Measurements from ENCODE around the gene SNX4.

Gene SNX4

GRCh38 chr3:125470671-125471070 is 49.3 kb downstream of the SNX4 start:
- peaks cover 9% of the 10 kb centered on the region for H3K79me1 ChIP-seq (replicated peaks; ENCODE audit: low read length, poor library complexity, severe bottlenecking)
- H4K91ac ChIP-seq (ENCODE audit: low read length): no peak overlapping the region
- WGBS: 29% methylated on average over 1 of the region's 1 CpG
- H4K8ac ChIP-seq (ENCODE audit: low read length): no peak overlapping the region
- no peak overlapping the region for H3K4ac ChIP-seq (ENCODE audit: low read depth in 1 of 2, low read length in 2 of 2)
- no peak overlapping the region for H2BK120ac ChIP-seq (ENCODE audit: low read depth, low read length)
- no peak overlapping the region for H3K23ac ChIP-seq (ENCODE audit: low read length in 2 of 2)
- no peak overlapping the region for H2BK5ac ChIP-seq (ENCODE audit: low read depth, low read length, poor library complexity, severe bottlenecking)
- no peak overlapping the region for H3K18ac ChIP-seq (ENCODE audit: low read depth in 1 of 2, low read length in 2 of 2)
- no peak overlapping the region for H2BK12ac ChIP-seq (ENCODE audit: low read length in 2 of 2)
- no peak overlapping the region for H3K4me2 ChIP-seq (ENCODE audit: low read length, poor library complexity, severe bottlenecking)
- peak; percentile 57 for DNase-seq
- H3K4me3 ChIP-seq (ENCODE audit: insufficient read depth in 1 of 2, low read depth in 1 of 2, low read length in 2 of 2): no peak overlapping the region
- peaks cover 22 to 90% of the 10 kb centered on the region in 2 experiments for H3K36me3 ChIP-seq (ENCODE audit: control insufficient read depth in 1 of 2, insufficient read depth in 2 of 2, low read depth in 1 of 2, low read length in 2 of 2)
- H3K9me3 ChIP-seq (ENCODE audit: control insufficient read depth, low read length): no peaks in the 10 kb centered on the region
- no peak overlapping the region for H2AFZ ChIP-seq (ENCODE audit: low read depth, low read length)
- H3K4me1 ChIP-seq (ENCODE audit: control insufficient read depth, insufficient read depth, low read depth, low read length): no peaks in the 10 kb centered on the region
- no peak overlapping the region for H2AK5ac ChIP-seq (ENCODE audit: low read length, severe bottlenecking)
- H2BK15ac ChIP-seq (ENCODE audit: low read depth, poor library complexity, severe bottlenecking): no peak overlapping the region
- no peak overlapping the region for H3K27ac ChIP-seq (ENCODE audit: low read length, poor library complexity, severe bottlenecking)
- no peak overlapping the region for H3K14ac ChIP-seq (ENCODE audit: low read length in 2 of 2)
- no peak overlapping the region for H3K9ac ChIP-seq (ENCODE audit: low read length)
- H3K27me3 ChIP-seq (ENCODE audit: control insufficient read depth in 1 of 2, insufficient read depth in 1 of 2, low read length in 2 of 2): no peaks in the 10 kb centered on the region

GRCh38 chr3:125462722-125463299 is 57.2 kb downstream of the SNX4 start:
- Histone ChIP-seq H3K4ac (ENCODE audit: low read depth in 1 of 2, low read length in 2 of 2) (no peak overlapping the region), H3K27ac (ENCODE audit: low read length, poor library complexity, severe bottlenecking) (no peak overlapping the region), H2BK12ac (ENCODE audit: low read length in 2 of 2) (no peak overlapping the region), H3K14ac (ENCODE audit: low read length in 2 of 2) (no peak overlapping the region), H2BK5ac (ENCODE audit: low read depth, low read length, poor library complexity, severe bottlenecking) (no peak overlapping the region), H3K9me3 (ENCODE audit: control insufficient read depth, low read length) (no peaks in the 10 kb centered on the region), H2AK5ac (ENCODE audit: low read length, severe bottlenecking) (no peak overlapping the region), H3K4me2 (ENCODE audit: low read length, poor library complexity, severe bottlenecking) (no peak overlapping the region), H3K79me1 (replicated peaks; ENCODE audit: low read length, poor library complexity, severe bottlenecking) (peaks cover 7% of the 10 kb centered on the region), H3K36me3 (ENCODE audit: control insufficient read depth in 1 of 2, insufficient read depth in 2 of 2, low read depth in 1 of 2, low read length in 2 of 2) (peaks cover 31 to 81% of the 10 kb centered on the region in 2 experiments), H3K4me3 (ENCODE audit: insufficient read depth in 1 of 2, low read depth in 1 of 2, low read length in 2 of 2) (no peak overlapping the region), H2AFZ (ENCODE audit: low read depth, low read length) (no peak overlapping the region), H3K4me1 (ENCODE audit: control insufficient read depth, insufficient read depth, low read depth, low read length) (no peaks in the 10 kb centered on the region), H3K18ac (ENCODE audit: low read depth in 1 of 2, low read length in 2 of 2) (no peak overlapping the region), H3K9ac (ENCODE audit: low read length) (no peak overlapping the region), H3K27me3 (ENCODE audit: control insufficient read depth in 1 of 2, insufficient read depth in 1 of 2, low read length in 2 of 2) (no peaks in the 10 kb centered on the region), H2BK15ac (ENCODE audit: low read depth, poor library complexity, severe bottlenecking) (no peak overlapping the region), H4K91ac (ENCODE audit: low read length) (no peak overlapping the region), H4K8ac (ENCODE audit: low read length) (no peak overlapping the region), H3K23ac (ENCODE audit: low read length in 2 of 2) (no peak overlapping the region), H2BK120ac (ENCODE audit: low read depth, low read length) (no peak overlapping the region)
- DNase-seq: no peak
- 96% methylated on average over 4 of the region's 5 CpGs for WGBS

DNA sequence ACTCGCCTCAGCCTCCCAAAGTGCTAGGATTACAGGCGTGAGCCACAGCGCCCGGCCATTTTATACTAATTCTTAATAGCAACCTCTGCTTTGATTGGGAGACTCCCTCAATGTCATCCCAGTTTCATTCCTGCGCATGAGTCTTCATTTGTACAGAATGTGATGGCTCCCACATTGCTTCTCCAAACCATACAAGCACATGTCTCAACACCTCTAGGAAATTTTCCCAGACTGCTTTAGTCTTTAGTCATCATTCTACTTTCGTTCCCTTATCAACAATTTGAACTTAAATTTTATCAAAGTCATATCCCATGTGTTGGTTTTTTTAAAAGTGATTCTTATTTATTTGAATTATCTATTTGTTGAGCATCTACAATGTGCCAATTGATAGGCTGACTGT is 58.1 kb downstream of the SNX4 start:
- peaks cover 32 to 81% of the 10 kb centered on the region in 2 experiments for H3K36me3 ChIP-seq (ENCODE audit: control insufficient read depth in 1 of 2, insufficient read depth in 2 of 2, low read depth in 1 of 2, low read length in 2 of 2)
- no peak overlapping the region for H2BK12ac ChIP-seq (ENCODE audit: low read length in 2 of 2)
- peaks cover 6% of the 10 kb centered on the region for H3K79me1 ChIP-seq (replicated peaks; ENCODE audit: low read length, poor library complexity, severe bottlenecking)
- WGBS: 98% methylated on average over 5 of the region's 6 CpGs
- no peak overlapping the region for H3K9ac ChIP-seq (ENCODE audit: low read length)
- no peak overlapping the region for H3K23ac ChIP-seq (ENCODE audit: low read length in 2 of 2)
- H3K4me3 ChIP-seq (ENCODE audit: insufficient read depth in 1 of 2, low read depth in 1 of 2, low read length in 2 of 2): no peak overlapping the region
- no peaks in the 10 kb centered on the region for H3K27me3 ChIP-seq (ENCODE audit: control insufficient read depth in 1 of 2, insufficient read depth in 1 of 2, low read length in 2 of 2)
- no peaks in the 10 kb centered on the region for H3K9me3 ChIP-seq (ENCODE audit: control insufficient read depth, low read length)
- H3K18ac ChIP-seq (ENCODE audit: low read depth in 1 of 2, low read length in 2 of 2): no peak overlapping the region
- H2BK5ac ChIP-seq (ENCODE audit: low read depth, low read length, poor library complexity, severe bottlenecking): no peak overlapping the region
- H2AFZ ChIP-seq (ENCODE audit: low read depth, low read length): no peak overlapping the region
- no peak for DNase-seq
- no peak overlapping the region for H4K8ac ChIP-seq (ENCODE audit: low read length)
- H3K14ac ChIP-seq (ENCODE audit: low read length in 2 of 2): no peak overlapping the region
- H3K4me2 ChIP-seq (ENCODE audit: low read length, poor library complexity, severe bottlenecking): no peak overlapping the region
- H4K91ac ChIP-seq (ENCODE audit: low read length): no peak overlapping the region
- no peak overlapping the region for H3K27ac ChIP-seq (ENCODE audit: low read length, poor library complexity, severe bottlenecking)
- no peak overlapping the region for H2BK15ac ChIP-seq (ENCODE audit: low read depth, poor library complexity, severe bottlenecking)
- no peak overlapping the region for H2BK120ac ChIP-seq (ENCODE audit: low read depth, low read length)
- H3K4ac ChIP-seq (ENCODE audit: low read depth in 1 of 2, low read length in 2 of 2): no peak overlapping the region
- H2AK5ac ChIP-seq (ENCODE audit: low read length, severe bottlenecking): no peak overlapping the region
- no peaks in the 10 kb centered on the region for H3K4me1 ChIP-seq (ENCODE audit: control insufficient read depth, insufficient read depth, low read depth, low read length)

- DNase-seq: no peak
- no peak overlapping the region for H3K14ac ChIP-seq (ENCODE audit: low read length in 2 of 2)
- no peak overlapping the region for H4K91ac ChIP-seq (ENCODE audit: low read length)
- H3K36me3 ChIP-seq (ENCODE audit: control insufficient read depth in 1 of 2, insufficient read depth in 2 of 2, low read depth in 1 of 2, low read length in 2 of 2): peaks cover 34 to 84% of the 10 kb centered on the region in 2 experiments
- H2AK5ac ChIP-seq (ENCODE audit: low read length, severe bottlenecking): no peak overlapping the region
- H3K4me3 ChIP-seq (ENCODE audit: insufficient read depth in 1 of 2, low read depth in 1 of 2, low read length in 2 of 2): no peak overlapping the region
- H2BK15ac ChIP-seq (ENCODE audit: low read depth, poor library complexity, severe bottlenecking): no peak overlapping the region
- H3K9me3 ChIP-seq (ENCODE audit: control insufficient read depth, low read length): no peaks in the 10 kb centered on the region
- no peak overlapping the region for H3K23ac ChIP-seq (ENCODE audit: low read length in 2 of 2)
- H2BK120ac ChIP-seq (ENCODE audit: low read depth, low read length): no peak overlapping the region
- no peak overlapping the region for H3K9ac ChIP-seq (ENCODE audit: low read length)
- H3K27me3 ChIP-seq (ENCODE audit: control insufficient read depth in 1 of 2, insufficient read depth in 1 of 2, low read length in 2 of 2): no peaks in the 10 kb centered on the region
- H3K27ac ChIP-seq (ENCODE audit: low read length, poor library complexity, severe bottlenecking): no peak overlapping the region
- no peak overlapping the region for H3K18ac ChIP-seq (ENCODE audit: low read depth in 1 of 2, low read length in 2 of 2)
- WGBS: 90% methylated on average over 2 of the region's 3 CpGs
- no peak overlapping the region for H2AFZ ChIP-seq (ENCODE audit: low read depth, low read length)
- H2BK5ac ChIP-seq (ENCODE audit: low read depth, low read length, poor library complexity, severe bottlenecking): no peak overlapping the region
- H3K4ac ChIP-seq (ENCODE audit: low read depth in 1 of 2, low read length in 2 of 2): no peak overlapping the region
- H2BK12ac ChIP-seq (ENCODE audit: low read length in 2 of 2): no peak overlapping the region
- no peak overlapping the region for H3K4me2 ChIP-seq (ENCODE audit: low read length, poor library complexity, severe bottlenecking)
- no peaks in the 10 kb centered on the region for H3K4me1 ChIP-seq (ENCODE audit: control insufficient read depth, insufficient read depth, low read depth, low read length)
- H3K79me1 ChIP-seq (replicated peaks; ENCODE audit: low read length, poor library complexity, severe bottlenecking): peaks cover 7% of the 10 kb centered on the region
- H4K8ac ChIP-seq (ENCODE audit: low read length): no peak overlapping the region
Observed at GRCh38 chr3:125460233-125460632, 59.8 kb downstream of the SNX4 start.

All from mesenchymal stem cell (in vitro differentiated cells and primary cell).